ACHN (cell line): Measurements from ENCODE around the gene SLC26A11.
"Not testable (repeated sequence)": the region's sequence is repeated elsewhere in the genome, so short reads cannot be mapped to it uniquely, and the experiment has no call there.

Source experiments
- DNase-seq: peaks from one replicate; pipeline ENCODE4 v3.0.0-alpha.2; 2015
- in situ Hi-C: cut with HindIII; loops from 2 replicates; pipeline ENCODE4 v1.10.0; 2017; ENCODE audit warnings: low sequenced_read_pairs, low pct_ligation_motif_present, low pct_unique_long_range_greater_than_20kb

SLC26A11 gene

DNA sequence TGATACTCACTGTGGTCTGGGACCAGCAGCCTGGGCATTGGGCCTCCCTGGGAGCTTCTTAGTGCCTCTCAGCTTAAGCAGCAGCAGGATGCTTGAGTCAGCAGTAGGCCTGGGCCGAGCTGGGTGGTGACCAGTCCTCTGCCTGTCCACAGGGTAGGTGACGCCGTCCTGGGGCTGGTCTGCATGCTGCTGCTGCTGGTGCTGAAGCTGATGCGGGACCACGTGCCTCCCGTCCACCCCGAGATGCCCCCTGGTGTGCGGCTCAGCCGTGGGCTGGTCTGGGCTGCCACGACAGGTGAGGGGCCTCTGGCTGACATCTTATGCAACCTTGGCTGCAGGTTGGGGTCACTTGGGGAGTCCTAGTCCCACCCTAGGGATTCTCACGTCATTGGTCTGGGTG, 7.4 kb downstream of the SLC26A11 start:
- no peak for DNase-seq
- in situ Hi-C loops: no loop called here

DNA sequence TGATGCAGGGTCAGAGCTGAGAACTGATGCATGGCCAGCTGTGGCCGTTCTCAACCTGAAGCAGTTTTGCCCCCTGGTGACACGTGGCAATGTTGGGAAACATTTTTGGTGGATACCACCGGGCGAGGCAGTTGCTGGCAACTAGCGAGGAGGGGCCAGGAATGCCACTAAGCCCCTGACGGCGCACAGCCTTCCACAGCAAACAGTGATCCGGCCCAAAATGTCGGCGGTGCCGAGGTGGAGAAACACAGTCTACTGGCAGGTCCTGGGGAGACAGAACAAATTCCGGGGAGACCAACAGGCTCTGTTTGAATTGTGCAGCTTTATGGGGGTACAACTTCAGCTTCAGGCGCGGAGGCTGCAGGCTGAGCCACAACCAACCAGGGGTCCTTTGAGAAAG, 8.2 kb downstream of the SLC26A11 start:
- in situ Hi-C loops: no loop called here
- no peak for DNase-seq

DNA sequence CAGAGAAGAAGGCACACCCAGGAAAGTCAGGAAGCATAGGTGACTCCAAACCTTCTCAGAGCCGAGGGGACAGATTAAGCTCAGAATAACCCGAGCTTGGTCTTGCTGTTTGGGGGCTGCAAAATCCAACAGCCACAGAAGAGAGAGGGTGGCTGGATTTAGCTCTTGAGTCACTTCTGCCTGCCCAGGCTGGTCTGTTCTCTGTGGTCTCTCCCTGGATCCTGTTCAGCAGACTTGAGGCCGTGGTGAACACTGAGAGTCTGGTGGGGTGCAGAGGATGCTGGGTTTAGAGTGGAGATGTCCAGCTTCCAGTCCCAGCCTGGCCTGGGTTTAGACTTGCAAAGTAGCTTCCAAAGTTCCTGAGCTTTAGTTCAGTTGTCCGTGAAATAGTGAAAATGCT, 8.8 kb downstream of the SLC26A11 start:
- DNase-seq: no peak
- in situ Hi-C loops: no loop called here

DNA sequence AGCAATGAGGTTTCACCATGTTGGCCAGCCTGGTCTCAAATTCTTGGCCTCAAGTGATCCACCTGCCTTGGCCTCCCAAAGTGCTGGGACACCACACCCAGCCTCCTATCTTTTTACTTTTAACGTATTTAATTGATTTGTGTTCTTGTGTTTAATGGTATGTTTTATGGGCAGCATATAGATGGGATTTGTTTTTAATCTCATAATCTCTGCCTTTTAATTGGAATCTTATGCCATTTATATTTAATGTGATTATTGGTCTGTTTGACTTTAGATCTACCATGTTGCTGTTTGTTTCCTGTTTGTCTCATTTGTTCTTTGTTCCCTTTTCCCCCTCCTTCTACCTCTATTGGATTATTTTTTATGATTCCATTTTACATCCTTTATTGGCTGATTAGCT, 12.2 kb downstream of the SLC26A11 start:
- in situ Hi-C loops: no loop called here
- no peak for DNase-seq

DNA sequence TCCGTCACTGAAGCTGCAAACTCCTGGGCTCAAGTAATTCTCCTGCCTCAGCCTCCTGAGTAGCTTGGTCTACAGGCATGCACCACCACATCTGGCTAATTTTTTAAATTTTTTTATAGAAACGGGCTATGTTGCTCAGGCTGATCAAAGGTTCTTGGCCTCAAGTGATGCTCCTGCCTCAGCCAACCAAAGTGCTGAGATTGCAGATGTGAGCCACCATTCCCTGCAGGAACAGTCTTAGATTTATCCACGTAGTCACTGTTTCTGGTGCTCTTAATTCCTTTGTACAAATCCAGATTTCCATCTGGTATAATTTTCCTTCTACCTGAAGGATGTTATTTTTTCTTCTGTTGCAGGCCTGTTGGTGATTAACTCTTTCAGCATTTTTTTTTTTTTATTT, 13.0 kb downstream of the SLC26A11 start:
- in situ Hi-C loops: no loop called here
- no peak for DNase-seq

DNA sequence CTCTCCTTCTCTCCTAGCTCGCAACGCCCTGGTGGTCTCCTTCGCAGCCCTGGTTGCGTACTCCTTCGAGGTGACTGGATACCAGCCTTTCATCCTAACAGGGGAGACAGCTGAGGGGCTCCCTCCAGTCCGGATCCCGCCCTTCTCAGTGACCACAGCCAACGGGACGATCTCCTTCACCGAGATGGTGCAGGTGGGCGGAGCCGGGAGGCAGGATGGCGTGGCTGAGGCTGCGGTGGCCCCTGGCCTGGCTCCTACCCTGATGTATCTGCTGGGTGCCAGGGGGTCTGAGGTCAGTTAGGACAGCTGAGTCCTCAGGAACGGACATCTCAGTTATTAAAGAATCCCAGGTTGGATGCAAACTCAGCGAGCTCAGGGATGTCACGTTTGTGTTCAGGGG, 16.7 kb downstream of the SLC26A11 start:
- no peak for DNase-seq
- in situ Hi-C loops: no loop called here

DNA sequence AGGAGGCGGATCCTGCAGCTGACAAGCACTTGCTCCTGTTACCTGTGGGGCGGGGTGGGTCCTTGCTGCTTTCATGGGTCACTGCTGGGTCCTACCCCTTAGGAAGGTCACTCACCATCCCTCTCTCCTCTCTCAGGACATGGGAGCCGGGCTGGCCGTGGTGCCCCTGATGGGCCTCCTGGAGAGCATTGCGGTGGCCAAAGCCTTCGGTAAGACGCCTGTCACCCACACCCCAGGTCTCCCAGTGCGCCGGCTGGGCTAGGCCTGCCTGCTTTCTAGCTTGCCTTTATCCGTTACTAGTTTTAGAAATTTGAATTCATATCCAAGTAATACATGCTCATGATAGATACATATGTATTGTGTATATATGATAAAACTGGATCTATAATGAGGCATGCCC, 17.2 kb downstream of the SLC26A11 start:
- DNase-seq: no peak
- in situ Hi-C loops: no loop called here

DNA sequence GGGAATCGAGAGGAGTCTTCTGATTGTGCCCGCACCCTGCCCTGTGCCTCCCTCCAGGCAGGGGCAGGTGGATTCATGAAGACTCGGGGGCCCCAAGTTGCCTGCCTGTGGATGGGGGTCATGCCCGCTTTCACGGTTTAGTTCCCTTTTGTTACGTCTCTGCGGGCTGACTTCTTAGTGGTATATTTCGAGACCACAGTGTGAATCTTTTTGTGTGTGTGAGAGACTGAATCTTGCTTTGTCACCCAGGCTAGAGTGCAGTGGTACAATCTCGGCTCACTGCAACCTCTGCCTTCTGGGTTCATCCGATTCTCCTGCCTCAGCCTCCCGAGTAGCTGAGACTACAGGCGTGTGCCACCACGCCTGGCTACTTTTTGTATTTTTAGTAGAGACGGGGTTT, 22.3 kb downstream of the SLC26A11 start:
- in situ Hi-C loops: no loop called here
- DNase-seq: no peak

DNA sequence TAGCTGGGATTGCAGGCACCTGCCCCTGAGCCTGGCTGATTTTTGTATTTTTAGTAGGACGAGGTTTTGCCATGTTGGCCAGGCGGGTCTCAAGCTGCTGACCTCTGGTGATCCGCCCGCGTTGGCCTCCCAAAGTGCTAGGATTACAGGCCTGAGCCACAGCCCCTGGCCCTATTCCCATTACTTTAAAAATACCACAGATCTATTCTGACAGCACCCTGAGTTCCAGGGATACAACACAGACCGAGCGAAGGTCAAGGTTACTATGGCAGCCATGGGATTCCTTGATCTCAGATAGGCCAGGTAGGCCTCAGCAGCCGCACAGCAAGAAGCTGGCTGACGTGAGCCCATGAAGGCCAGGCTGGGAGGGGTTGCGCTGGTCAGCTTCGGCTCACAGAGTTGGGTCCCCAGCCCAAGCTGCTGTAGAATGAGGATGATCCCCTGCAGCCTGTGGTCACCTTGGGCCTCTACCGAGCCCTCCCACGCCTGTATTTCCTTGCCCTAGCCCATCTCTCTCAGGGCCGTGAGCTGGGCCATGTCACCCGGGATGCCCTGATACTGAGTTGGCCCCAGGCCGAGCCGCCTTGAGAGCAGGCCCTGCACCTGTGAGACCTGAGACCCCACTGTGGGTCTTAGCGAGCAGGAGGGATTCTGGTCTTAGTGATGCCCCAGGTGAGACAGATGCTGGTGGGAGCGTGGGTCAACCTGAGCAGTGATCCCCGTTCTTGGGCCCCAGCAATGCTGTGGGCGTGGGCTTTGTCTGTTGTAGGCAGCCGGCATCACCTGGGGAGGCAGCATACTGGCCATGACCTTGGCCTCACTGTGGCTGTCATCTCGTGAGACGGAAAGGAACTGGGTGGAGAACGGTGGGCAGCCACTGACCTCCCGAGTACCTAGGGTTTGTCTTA, 23.6 kb downstream of the SLC26A11 start:
- in situ Hi-C loops: no loop called here
- no peak for DNase-seq

DNA sequence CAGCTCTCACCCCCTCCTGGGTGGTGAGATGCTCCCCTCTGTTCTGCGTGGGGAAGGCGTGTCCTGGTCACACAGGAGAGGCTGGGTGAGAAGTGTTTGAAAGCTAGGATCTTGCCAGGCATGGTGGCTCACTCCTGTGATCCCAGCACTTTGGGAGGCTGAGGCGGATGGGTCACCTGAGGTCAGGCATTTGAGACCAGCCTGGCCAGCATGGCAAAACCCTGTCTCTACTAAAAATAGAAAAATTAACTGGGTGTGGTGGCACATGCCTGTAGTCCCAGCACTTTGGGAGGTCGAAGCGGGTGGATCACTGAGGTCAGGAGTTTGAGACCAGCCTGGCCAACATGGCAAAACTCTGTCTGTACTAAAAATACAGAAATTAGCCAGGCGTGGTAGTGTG, 24.2 kb downstream of the SLC26A11 start:
- DNase-seq, in situ Hi-C loops: not testable (repeated sequence)

DNA sequence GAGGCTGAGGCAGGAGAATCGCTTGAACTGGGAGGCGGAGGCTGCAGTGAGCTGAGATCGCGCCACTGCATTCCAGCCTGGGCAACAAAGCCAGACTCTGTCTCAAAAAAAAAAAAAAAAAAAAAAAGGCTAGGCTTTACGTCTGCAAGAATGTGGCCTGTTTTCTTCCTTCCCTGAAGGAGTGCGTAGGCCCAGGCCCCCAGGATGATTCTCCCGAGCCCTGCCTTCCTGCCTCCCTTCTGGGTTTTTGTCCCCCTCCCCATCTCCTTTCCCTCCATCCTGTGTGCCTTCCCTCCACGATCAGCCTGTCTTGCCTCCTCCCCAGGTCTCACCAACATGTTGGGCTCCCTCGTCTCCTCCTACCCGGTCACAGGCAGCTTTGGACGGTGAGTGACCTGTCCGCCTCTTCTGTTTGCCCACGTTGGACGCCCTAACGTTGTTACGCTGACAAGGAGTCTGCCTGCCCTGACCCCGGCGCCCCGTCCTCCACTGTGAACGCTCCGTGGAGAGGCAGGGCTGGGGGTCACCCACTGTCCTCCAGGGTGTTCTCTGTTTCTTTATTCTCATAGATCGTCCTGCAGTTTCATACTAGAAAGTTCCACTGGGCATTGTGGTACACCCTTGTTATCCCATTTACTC, 24.8 kb downstream of the SLC26A11 start:
- in situ Hi-C loops: no loop called here
- DNase-seq: no peak

DNA sequence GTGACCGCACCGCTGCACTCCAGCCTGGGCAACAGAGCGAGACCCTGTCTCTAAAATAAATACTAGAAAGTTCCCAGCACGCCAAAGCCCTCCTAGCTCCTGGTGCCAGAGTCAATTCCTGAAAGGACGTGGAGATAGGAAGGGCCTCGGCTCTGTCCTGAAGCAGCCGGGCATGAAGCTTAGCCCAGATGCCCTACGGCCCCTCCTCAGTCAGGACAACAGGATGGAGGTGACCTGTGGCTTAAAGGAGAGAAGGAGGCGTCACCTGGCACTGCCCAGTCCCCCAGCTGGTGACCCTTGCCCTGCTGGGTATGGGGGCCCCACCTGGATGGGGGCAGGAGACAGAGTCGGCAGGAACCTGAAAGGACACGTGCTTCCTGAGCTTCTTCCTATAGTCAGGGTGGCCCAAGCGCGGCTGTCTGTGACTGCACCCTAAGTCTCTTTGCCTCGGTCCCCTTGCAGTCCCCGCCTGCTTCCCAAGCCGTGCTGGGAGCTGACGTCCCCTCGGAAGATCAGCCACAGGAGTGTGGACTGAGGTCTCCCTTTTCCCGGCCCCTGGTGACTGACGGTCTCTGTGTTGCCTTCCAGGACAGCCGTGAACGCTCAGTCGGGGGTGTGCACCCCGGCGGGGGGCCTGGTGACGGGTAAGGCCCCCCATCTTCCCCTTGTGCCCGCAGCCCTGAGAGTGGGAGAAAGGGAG, 25.5 kb downstream of the SLC26A11 start:
- in situ Hi-C loops: no loop called here
- DNase-seq: no peak

DNA sequence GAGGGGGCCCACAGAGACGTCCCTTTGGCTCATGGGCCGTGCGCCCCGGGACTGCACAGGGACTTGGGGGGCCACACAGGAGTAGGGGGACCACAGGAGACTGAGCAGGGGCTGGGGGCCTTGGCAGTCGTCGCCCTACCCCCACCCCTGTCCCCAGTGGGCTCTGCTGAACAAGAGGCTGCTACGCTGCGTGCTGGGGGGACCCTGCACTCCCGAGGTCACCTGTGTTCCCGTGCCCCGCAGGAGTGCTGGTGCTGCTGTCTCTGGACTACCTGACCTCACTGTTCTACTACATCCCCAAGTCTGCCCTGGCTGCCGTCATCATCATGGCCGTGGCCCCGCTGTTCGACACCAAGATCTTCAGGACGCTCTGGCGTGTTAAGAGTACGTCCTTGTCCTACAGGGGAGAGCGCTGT, 26.0 kb downstream of the SLC26A11 start:
- DNase-seq: no peak
- in situ Hi-C loops: no loop called here

DNA sequence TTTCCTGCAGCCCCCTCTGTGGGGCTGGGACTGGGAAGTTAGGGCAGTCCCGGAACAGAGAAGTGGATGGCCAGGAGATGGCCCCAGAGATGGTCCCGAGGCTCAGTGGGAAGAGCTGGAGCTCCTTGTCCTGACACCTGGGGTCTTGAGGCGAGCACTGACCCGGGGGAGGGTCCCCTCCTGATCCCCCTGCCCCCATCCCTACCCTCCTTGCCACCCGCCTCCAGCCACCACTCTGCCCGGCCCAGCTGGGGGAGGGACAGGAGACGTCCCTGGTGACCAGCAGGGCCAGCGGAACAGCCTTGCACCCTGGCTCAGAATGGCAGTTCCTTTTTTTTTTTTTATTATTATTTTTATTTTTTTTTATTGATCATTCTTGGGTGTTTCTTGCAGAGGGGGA, 26.5 kb downstream of the SLC26A11 start:
- in situ Hi-C loops: no loop called here
- no peak for DNase-seq

DNA sequence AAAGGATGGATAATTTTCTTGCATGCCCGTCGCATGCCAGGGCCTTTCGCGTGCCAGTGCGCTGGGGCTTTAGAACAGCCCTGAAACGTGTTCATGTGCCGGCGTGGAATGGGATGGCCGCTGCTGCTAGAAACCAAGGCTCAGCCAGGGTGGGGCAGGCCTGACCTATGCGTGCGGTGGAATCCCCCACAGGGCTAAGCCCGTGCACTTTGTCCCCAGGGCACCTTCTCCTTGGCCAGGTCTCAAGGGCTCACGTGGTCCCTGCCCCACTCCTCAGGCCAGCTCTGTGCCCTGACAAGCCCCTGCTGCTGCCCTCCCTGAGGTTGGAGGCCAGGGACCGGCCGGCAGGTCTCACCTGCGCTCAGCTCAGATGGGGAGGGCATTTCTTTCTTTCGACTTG, 27.3 kb downstream of the SLC26A11 start:
- no peak for DNase-seq
- in situ Hi-C loops: no loop called here

DNA sequence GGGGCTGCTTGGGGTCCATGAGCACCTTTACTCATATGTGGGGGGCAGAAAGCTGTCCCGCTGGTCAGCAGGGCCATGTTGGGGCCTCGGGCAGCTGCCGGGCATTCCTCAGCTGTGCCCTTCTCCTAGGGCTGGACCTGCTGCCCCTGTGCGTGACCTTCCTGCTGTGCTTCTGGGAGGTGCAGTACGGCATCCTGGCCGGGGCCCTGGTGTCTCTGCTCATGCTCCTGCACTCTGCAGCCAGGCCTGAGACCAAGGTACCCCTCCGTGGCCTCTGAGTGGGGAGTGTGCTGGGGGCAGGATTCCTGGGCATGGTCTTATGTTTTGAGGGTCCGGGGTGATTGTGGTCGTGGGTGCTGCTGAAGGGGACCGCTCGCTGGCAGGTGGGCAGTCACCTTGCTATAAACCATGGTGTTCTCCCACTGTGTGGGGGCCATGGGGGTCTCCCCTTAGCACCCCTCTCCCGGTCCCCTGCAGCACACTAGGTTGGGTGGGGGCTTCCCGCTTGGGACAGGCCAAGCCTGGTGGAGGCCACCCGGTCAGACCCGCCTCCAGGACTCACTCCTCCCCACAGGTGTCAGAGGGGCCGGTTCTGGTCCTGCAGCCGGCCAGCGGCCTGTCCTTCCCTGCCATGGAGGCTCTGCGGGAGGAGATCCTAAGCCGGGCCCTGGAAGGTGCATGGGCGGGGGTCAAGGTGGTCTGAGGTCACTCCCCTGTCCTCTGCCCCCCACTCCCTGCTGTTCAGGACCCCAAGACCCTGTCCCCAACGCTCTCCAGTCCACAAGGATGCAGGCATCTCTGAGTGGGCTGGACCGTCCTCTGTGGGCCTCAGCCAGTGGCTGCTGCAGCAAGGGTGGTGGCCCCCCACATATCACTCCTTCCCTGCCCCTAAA, 28.0 kb downstream of the SLC26A11 start:
- no peak for DNase-seq
- in situ Hi-C loops: no loop called here

DNA sequence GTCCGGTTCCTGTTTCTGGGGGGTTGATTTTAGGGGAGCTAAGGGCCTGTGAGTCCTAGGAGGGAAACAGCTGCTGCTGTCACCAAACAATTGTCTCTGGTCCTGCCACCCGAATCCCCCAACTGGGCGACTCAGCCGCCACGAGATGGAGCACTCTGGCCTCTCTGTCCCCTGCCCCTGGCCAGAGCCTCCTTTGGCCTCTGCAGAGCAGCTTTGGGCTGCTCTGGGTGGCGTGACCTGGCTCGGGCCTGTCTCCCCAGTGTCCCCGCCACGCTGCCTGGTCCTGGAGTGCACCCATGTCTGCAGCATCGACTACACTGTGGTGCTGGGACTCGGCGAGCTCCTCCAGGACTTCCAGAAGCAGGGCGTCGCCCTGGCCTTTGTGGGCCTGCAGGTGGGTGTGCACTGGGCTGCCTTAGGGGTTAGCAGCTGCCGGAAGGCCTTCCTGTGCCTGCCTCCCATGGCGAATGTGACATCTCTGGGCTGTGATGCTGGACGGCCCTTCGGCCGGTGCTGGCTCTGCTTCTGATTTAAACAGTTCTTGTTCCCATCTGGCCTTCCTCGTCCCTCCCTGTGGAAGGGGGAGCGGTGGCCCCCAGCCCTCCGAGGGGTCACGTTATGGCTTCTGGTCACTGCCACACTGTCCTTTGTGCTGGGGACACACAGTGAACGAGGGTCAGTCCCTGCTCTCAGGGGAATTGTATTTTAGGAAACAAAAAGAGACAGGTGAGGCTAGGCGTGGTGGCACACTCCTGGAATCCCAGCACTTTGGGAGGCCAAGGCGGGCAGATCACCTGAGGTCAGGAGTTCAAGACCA, 28.9 kb downstream of the SLC26A11 start:
- in situ Hi-C loops: no loop called here
- DNase-seq: no peak

DNA sequence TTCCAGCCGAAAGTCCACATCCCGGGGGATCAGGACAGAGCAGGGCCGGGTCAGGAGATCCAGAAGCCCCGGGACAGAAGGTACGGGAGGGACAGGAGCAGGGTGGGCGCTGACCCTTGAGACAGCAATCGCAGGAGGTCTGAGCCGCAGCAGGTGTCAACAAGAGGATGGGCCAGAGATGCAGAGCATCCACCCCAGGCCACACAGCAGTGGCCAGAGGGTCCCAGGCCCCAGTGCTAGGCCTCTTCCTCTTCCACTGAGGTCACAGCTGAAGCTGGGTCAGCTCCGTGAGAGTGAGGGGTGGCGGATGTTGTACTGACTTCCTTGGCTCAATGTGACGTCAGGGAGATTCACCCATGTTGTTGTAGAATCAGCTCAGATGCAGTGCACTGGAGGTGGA, 31.7 kb downstream of the SLC26A11 start:
- no peak for DNase-seq
- in situ Hi-C loops: no loop called here
